A549 (cell line): ENCODE results near the gene HSD11B1. TPM values are rescaled to one million over a fixed set of nuclear protein-coding genes. Genes with fewer than 3 reads are reported as not detected.

Experiments
- ATAC-seq, 2 experiments: fragments of 200-7000 bp in 1 of 2; fragments of >200 bp in 1 of 2; cut with Nextera tagmentation in 1 of 2; cut with Tn5 transposase in 1 of 2; 3 replicates each; pipeline versions ENCODE4 v1.8.0 to v1.9.1; 2018 to 2020; ENCODE audit warnings: mild to moderate bottlenecking in 1 of 2, moderate library complexity in 1 of 2
- CTCF ChIA-PET: fragments of 300-600 bp; sonication (Branson Sonifier 250); formaldehyde crosslinking; extraction: SDS; loops from one replicate; lab custom pipeline; 2021; ENCODE audit warnings: antibody characterized with exemption, inconsistent platforms; lab: Yijun Ruan, JAX
- POLR2A ChIA-PET: fragments of 350-600 bp; formaldehyde crosslinking; extraction: SDS; loops from one replicate; lab custom pipeline; 2021; ENCODE audit warnings: antibody characterized with exemption, inconsistent platforms; lab: Yijun Ruan, JAX
- DNase-seq, 2 experiments: peaks; one replicate each; pipeline versions ENCODE4 v3.0.0 to v3.0.0-alpha.2; 2011 to 2016; ENCODE audit warnings: low read depth in 1 of 2, low spot score in 1 of 2
- FAIRE-seq: peaks from 2 replicates; lab custom pipeline; 2011; peaks lifted over from hg19 to GRCh38; lab: Jason Lieb, UNC
- H3K27ac ChIP-seq, 2 experiments: fragments of >200 bp; sonication (Bioruptor Twin); formaldehyde crosslinking; 3 replicates each; pipeline ENCODE4 v1.5.1; 2016 to 2017
- H3K4me1 ChIP-seq: fragments of >200 bp; sonication (Bioruptor Twin); formaldehyde crosslinking; 3 replicates; pipeline ENCODE4 v1.6.1; 2016
- H3K4me2 ChIP-seq: fragments of >200 bp; sonication (Bioruptor Twin); formaldehyde crosslinking; 3 replicates; pipeline ENCODE4 v1.6.1; 2016
- H3K4me3 ChIP-seq: fragments of >200 bp; sonication (Bioruptor Twin); formaldehyde crosslinking; 3 replicates; pipeline ENCODE4 v1.5.1; 2016
- H3K9me3 ChIP-seq: fragments of >200 bp; sonication (Bioruptor Twin); formaldehyde crosslinking; 3 replicates; pipeline ENCODE4 v1.6.1; 2016
- CBX2 ChIP-seq: fragments of 200-600 bp; sonication (generic); IDR thresholded peaks from 2 replicates; pipeline ENCODE4 v1.6.1; 2016; ENCODE audit warnings: low read depth, mild to moderate bottlenecking, borderline replicate concordance
- CBX8 ChIP-seq: fragments of 200-600 bp; sonication (generic); IDR thresholded peaks from 2 replicates; pipeline ENCODE4 v1.6.1; 2016
- CEBPB ChIP-seq, 2 experiments: fragments of >200 bp in 1 of 2; sonication (Bioruptor Twin) in 1 of 2; formaldehyde crosslinking in 1 of 2; IDR thresholded peaks; 2 replicates each; pipeline ENCODE4 v1.6.1; 2012 to 2016
- CHD2 ChIP-seq: fragments of 150-350 bp; IDR thresholded peaks from 2 replicates; pipeline ENCODE4 v1.6.1; 2014; ENCODE audit warnings: low read length; ENCODE audit not compliant: partially characterized antibody
- EHF ChIP-seq: fragments of 250-450 bp; sonication (Bioruptor Pico); IDR thresholded peaks from 2 replicates; pipeline ENCODE4 v1.5.0; 2020; ENCODE audit warnings: mild to moderate bottlenecking
- ESRRA ChIP-seq: fragments of 150-350 bp; IDR thresholded peaks from 2 replicates; pipeline ENCODE4 v1.6.1; 2014; ENCODE audit warnings: mild to moderate bottlenecking, low read length, borderline replicate concordance
- FOSL2 ChIP-seq, 2 experiments: fragments of 450-650 bp in 1 of 2; fragments of >200 bp in 1 of 2; sonication (Bioruptor Twin) in 1 of 2; formaldehyde crosslinking; IDR thresholded peaks; 2 replicates each; pipeline versions ENCODE4 v1.5.0 to v1.6.1; 2016 to 2020; ENCODE audit warnings: mild to moderate bottlenecking in 1 of 2, moderate library complexity in 1 of 2
- FOXS1 ChIP-seq: fragments of 250-450 bp; sonication (Bioruptor Pico); IDR thresholded peaks from 2 replicates; pipeline ENCODE4 v1.5.0; 2020; ENCODE audit warnings: mild to moderate bottlenecking, moderate library complexity
- HES2 ChIP-seq: fragments of >200 bp; sonication (Bioruptor Twin); formaldehyde crosslinking; IDR thresholded peaks from 2 replicates; pipeline ENCODE4 v1.6.1; 2016
- HEYL ChIP-seq: fragments of 250-450 bp; sonication (Bioruptor Pico); IDR thresholded peaks from 2 replicates; pipeline ENCODE4 v1.8.0; 2021; ENCODE audit warnings: mild to moderate bottlenecking, moderate library complexity
- HOXB13 ChIP-seq: fragments of 250-450 bp; sonication (Bioruptor Pico); IDR thresholded peaks from 2 replicates; pipeline ENCODE4 v1.5.0; 2020; ENCODE audit warnings: low read depth, mild to moderate bottlenecking, moderate library complexity
- JUNB ChIP-seq: fragments of >200 bp; sonication (Bioruptor Twin); formaldehyde crosslinking; IDR thresholded peaks from 2 replicates; pipeline ENCODE4 v1.6.1; 2016
- KDM5A ChIP-seq: fragments of 200-600 bp; sonication (generic); IDR thresholded peaks from 2 replicates; pipeline ENCODE4 v1.6.1; 2016; ENCODE audit warnings: antibody characterized with exemption, mild to moderate bottlenecking
- MAX ChIP-seq: IDR thresholded peaks from 2 replicates; pipeline ENCODE4 v1.6.1; 2012
- MAZ ChIP-seq: fragments of 150-350 bp; IDR thresholded peaks from 2 replicates; pipeline ENCODE4 v1.6.1; 2014; ENCODE audit warnings: antibody characterized with exemption, low read depth, low read length, borderline replicate concordance
- NFE2L2 ChIP-seq: fragments of 150-350 bp; conservative IDR thresholded peaks from 2 replicates; pipeline ENCODE4 v1.6.1; 2014; ENCODE audit warnings: low read length
- NPAS2 ChIP-seq: fragments of 250-450 bp; sonication (Bioruptor Pico); IDR thresholded peaks from 2 replicates; pipeline ENCODE4 v1.8.0; 2022; ENCODE audit warnings: mild to moderate bottlenecking, moderate library complexity, borderline replicate concordance
- NR3C1 ChIP-seq: fragments of >200 bp; sonication (Bioruptor Twin); formaldehyde crosslinking; IDR thresholded peaks from 3 replicates; pipeline ENCODE4 v1.6.1; 2017
- PHF8 ChIP-seq: fragments of 200-600 bp; sonication (generic); IDR thresholded peaks from 2 replicates; pipeline ENCODE4 v1.6.1; 2016; ENCODE audit warnings: low read depth, mild to moderate bottlenecking, antibody characterized with exemption, moderate library complexity, borderline replicate concordance
- POLR2A ChIP-seq: IDR thresholded peaks from 2 replicates; pipeline ENCODE4 v1.6.1; 2012; ENCODE audit warnings: mild to moderate bottlenecking, low read length
- RARB ChIP-seq: fragments of 250-450 bp; sonication (Bioruptor Pico); IDR thresholded peaks from 2 replicates; pipeline ENCODE4 v1.8.0; 2021; ENCODE audit warnings: mild to moderate bottlenecking, moderate library complexity
- TP53 ChIP-seq: fragments of 250-450 bp; sonication (Bioruptor Pico); IDR thresholded peaks from 2 replicates; pipeline ENCODE4 v1.5.0; 2021; ENCODE audit warnings: mild to moderate bottlenecking, moderate library complexity
- USF2 ChIP-seq: fragments of 450-650 bp; IDR thresholded peaks from 2 replicates; pipeline ENCODE4 v1.6.1; 2014; ENCODE audit warnings: antibody characterized with exemption
- ZFP36 ChIP-seq: fragments of 450-650 bp; IDR thresholded peaks from 2 replicates; pipeline ENCODE4 v1.6.1; 2014; ENCODE audit warnings: borderline replicate concordance; ENCODE audit not compliant: partially characterized antibody
- ZNF302 ChIP-seq: fragments of 250-450 bp; sonication (Bioruptor Pico); IDR thresholded peaks from 2 replicates; pipeline ENCODE4 v1.9.0; 2021; ENCODE audit warnings: inconsistent platforms, mild to moderate bottlenecking, moderate library complexity
- WGBS: methylation state at CpG from one replicate; pipeline ENCODE4 v1.1.6; 2017; ENCODE audit errors: missing lambda C conversion rate; 5-methylcytosine and 5-hydroxymethylcytosine counted together
- polyA plus RNA-seq, 4 experiments: library from polyadenylated mRNA; depleted of rRNA in 3 of 4; stranded (reverse); fragments of >200 nt; fragmentation: RNase III in 1 of 4; extraction: RNeasy Plus Mini Kit Qiagen cat#74134 plus additional on column Dnase treatment in 1 of 4; gene quantifications; 2 replicates in 3 of 4; 3 replicates in 1 of 4; pipeline ENCODE4 v1.2.3, GENCODE V29; 2011 to 2017
- TF ChIP-seq, protein P1 (sequence below): fragments of 200-600 bp; sonication (generic); IDR thresholded peaks from 2 replicates; pipeline ENCODE4 v1.6.1; 2016; ENCODE audit warnings: antibody characterized with exemption, mild to moderate bottlenecking, moderate library complexity
- TF ChIP-seq, protein P2 (sequence below): fragments of 150-350 bp; IDR thresholded peaks from 2 replicates; pipeline ENCODE4 v1.6.1; 2014; ENCODE audit warnings: low read depth, mild to moderate bottlenecking, low read length

HSD11B1 gene
- polyA plus RNA-seq, 2 of the 4 experiments (the other 2 are of a cell fraction): not detected

- no peak for TF ChIP-seq TP53 (CRISPR knock-in tag)
- no peak for TF ChIP-seq NPAS2 (CRISPR knock-in tag)
- TF ChIP-seq JUNB: no peak
- TF ChIP-seq, all 56 proteins: peak for 0
Observed at GRCh38 chr1:209705033-209705598, 470 bp downstream of the HSD11B1 start (continued).

GRCh38 chr1:209706622-209707021, 2.0 kb downstream of the HSD11B1 start:
- WGBS: 70% methylated on average over 3 of the region's 3 CpGs
- ChIA-PET CTCF (interaction anchor here (0.8 to 1.7 kb wide), 7 partner anchors 9 to 139 kb away, joined by 3 to 9 read pairs (median 4); no protein-coding TSS in a partner anchor), POLR2A (no interaction called here)
- DNase-seq (no peak), FAIRE-seq (no peak), ATAC-seq (no peak)
- Histone ChIP-seq H3K4me1 (no peaks in the 10 kb centered on the region), H3K4me3 (no peak overlapping the region), H3K4me2 (no peak overlapping the region), H3K9me3 (no peaks in the 10 kb centered on the region), H3K27ac (no peak overlapping the region)
- TF ChIP-seq HEYL (CRISPR knock-in tag) (no peak), KDM5A (no peak), CEBPB (IDR thresholded peaks at IDR 0.05) (no peak), CHD2 (no peak), HES2 (no peak), FOSL2 (IDR thresholded peaks at IDR 0.05) (no peak), FOSL2 (CRISPR knock-in tag; IDR thresholded peaks at IDR 0.05) (no peak), ZFP36 (no peak), NFE2L2 (no peak), JUNB (no peak), EHF (CRISPR knock-in tag) (no peak), ZNF302 (CRISPR knock-in tag) (no peak), USF2 (no peak), MAZ (no peak), CBX2 (no peak), RARB (CRISPR knock-in tag) (no peak), NR3C1 (no peak)
- TF ChIP-seq, protein P1, sequence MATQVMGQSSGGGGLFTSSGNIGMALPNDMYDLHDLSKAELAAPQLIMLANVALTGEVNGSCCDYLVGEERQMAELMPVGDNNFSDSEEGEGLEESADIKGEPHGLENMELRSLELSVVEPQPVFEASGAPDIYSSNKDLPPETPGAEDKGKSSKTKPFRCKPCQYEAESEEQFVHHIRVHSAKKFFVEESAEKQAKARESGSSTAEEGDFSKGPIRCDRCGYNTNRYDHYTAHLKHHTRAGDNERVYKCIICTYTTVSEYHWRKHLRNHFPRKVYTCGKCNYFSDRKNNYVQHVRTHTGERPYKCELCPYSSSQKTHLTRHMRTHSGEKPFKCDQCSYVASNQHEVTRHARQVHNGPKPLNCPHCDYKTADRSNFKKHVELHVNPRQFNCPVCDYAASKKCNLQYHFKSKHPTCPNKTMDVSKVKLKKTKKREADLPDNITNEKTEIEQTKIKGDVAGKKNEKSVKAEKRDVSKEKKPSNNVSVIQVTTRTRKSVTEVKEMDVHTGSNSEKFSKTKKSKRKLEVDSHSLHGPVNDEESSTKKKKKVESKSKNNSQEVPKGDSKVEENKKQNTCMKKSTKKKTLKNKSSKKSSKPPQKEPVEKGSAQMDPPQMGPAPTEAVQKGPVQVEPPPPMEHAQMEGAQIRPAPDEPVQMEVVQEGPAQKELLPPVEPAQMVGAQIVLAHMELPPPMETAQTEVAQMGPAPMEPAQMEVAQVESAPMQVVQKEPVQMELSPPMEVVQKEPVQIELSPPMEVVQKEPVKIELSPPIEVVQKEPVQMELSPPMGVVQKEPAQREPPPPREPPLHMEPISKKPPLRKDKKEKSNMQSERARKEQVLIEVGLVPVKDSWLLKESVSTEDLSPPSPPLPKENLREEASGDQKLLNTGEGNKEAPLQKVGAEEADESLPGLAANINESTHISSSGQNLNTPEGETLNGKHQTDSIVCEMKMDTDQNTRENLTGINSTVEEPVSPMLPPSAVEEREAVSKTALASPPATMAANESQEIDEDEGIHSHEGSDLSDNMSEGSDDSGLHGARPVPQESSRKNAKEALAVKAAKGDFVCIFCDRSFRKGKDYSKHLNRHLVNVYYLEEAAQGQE: no peak
- TF ChIP-seq, protein P2, sequence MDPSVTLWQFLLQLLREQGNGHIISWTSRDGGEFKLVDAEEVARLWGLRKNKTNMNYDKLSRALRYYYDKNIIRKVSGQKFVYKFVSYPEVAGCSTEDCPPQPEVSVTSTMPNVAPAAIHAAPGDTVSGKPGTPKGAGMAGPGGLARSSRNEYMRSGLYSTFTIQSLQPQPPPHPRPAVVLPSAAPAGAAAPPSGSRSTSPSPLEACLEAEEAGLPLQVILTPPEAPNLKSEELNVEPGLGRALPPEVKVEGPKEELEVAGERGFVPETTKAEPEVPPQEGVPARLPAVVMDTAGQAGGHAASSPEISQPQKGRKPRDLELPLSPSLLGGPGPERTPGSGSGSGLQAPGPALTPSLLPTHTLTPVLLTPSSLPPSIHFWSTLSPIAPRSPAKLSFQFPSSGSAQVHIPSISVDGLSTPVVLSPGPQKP: no peak

DNA sequence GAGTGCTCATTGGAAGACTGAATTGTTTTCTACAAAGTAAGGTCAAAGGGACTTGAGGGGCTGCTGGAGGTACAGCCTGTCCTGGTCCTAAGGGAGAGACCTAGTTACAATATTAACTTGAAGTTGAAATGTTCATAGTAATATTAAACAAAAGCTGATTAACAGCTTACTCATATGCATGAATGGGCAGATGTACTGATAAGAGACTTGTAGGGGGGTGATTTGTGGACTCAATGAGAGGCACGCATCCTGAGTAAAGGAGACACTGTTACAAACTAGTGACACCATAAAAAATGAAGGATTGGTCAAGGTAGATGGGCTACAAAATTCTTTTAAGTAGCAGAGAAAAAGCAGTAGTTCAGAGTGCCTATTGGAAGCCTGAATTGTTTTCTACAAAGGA, 2.7 kb downstream of the HSD11B1 start:
- 27% methylated on average over 1 of the region's 1 CpG for WGBS
- no peaks in the 10 kb centered on the region for H3K9me3 ChIP-seq
- DNase-seq: no peak
- H3K4me1 ChIP-seq: no peaks in the 10 kb centered on the region
- no peak for FAIRE-seq
- ChIA-PET CTCF (interaction anchor here (0.6 to 1.7 kb wide), 7 partner anchors 10 to 251 kb away, joined by 3 to 9 read pairs (median 4); no protein-coding TSS in a partner anchor), POLR2A (no interaction called here)
- no peak overlapping the region for H3K4me2 ChIP-seq
- no peak overlapping the region for H3K27ac ChIP-seq
- ATAC-seq: no peak
- H3K4me3 ChIP-seq: no peak overlapping the region
- TF ChIP-seq POLR2A: no peak
- no peak for TF ChIP-seq HES2
- TF ChIP-seq FOXS1 (CRISPR knock-in tag): no peak
- no peak for TF ChIP-seq MAX
- TF ChIP-seq TP53 (CRISPR knock-in tag): no peak
- TF ChIP-seq PHF8: no peak
- TF ChIP-seq CBX8: no peak
- no peak for TF ChIP-seq ESRRA
- TF ChIP-seq JUNB: no peak
- no peak for TF ChIP-seq HOXB13
- TF ChIP-seq, protein P1: no peak
